ENCODE measurements around the gene UBTD1. TPM values are rescaled to one million over a fixed set of nuclear protein-coding genes. Genes with fewer than 3 reads are reported as not detected.

Gene UBTD1
- total RNA-seq, 1 experiment from 2014 or later, result 19.0 TPM

- no peaks in the 10 kb centered on the region; a peak in 1 of 7 replicates for H3K36me3 Mint-ChIP-seq (ENCODE audit: insufficient read depth in 1 of 3, low read depth in 3 of 3)
Measured at GRCh38 chr10:97519342-97519741, 20.6 kb downstream of the UBTD1 start.

More at GRCh38 chr10:97519342-97519741, 20.6 kb downstream of the UBTD1 start:
- H2BK120ac ChIP-seq (ENCODE audit: low read depth, low read length, poor library complexity, severe bottlenecking), result no peak overlapping the region
- no peaks in the 10 kb centered on the region for H3K23me2 ChIP-seq (ENCODE audit: insufficient read length, low read depth, low read length, poor library complexity, severe bottlenecking)
- DNase-seq, result no peak
- no peak overlapping the region for H3K9ac ChIP-seq (ENCODE audit: extremely low read depth, insufficient read length, low read length)
- Mint-ChIP-seq H3K27ac (no peak overlapping the region), H3K27me3 (ENCODE audit: low read depth) (no peaks in the 10 kb centered on the region), H3K9me3 (no peaks in the 10 kb centered on the region), H3K4me1 (peaks cover 44% of the 10 kb centered on the region in 2 experiments), H3K4me3 (no peak overlapping the region)
- H3K79me1 ChIP-seq (ENCODE audit: insufficient read depth, low read depth, low read length, poor library complexity, severe bottlenecking), result no peaks in the 10 kb centered on the region
- H2BK12ac ChIP-seq (ENCODE audit: insufficient read length, low read depth, low read length), result no peak overlapping the region
- H3K27ac ChIP-seq (ENCODE audit: insufficient read length, low read depth, low read length), result no peak overlapping the region
- no CpG with 5 or more reads among the region's 2 CpGs for WGBS (ENCODE audit: extremely low coverage, insufficient read length, low lambda C conversion rate)
- no peak overlapping the region for H2BK20ac ChIP-seq (ENCODE audit: low read depth, low read length, poor library complexity, severe bottlenecking)
- H4K8ac ChIP-seq (replicated peaks; ENCODE audit: insufficient read length, low read depth, low read length), result no peak overlapping the region
- H2BK15ac ChIP-seq (ENCODE audit: low read depth, low read length), result no peak overlapping the region
- H3K18ac ChIP-seq (ENCODE audit: insufficient read length, low read depth, low read length), result no peak overlapping the region
- H3K9me3 ChIP-seq (ENCODE audit: control insufficient read depth, low read depth, low read length), result no peaks in the 10 kb centered on the region
- H4K5ac ChIP-seq (ENCODE audit: insufficient read length, low read depth, low read length), result no peak overlapping the region
- no peak overlapping the region for H3K23ac ChIP-seq (ENCODE audit: insufficient read length, low read depth, low read length)
- H2BK5ac ChIP-seq (ENCODE audit: insufficient read length, low read length), result no peak overlapping the region
- H3K56ac ChIP-seq (ENCODE audit: insufficient read length, low read depth, low read length), result no peak overlapping the region
- no peak overlapping the region for H3K14ac ChIP-seq (ENCODE audit: insufficient read depth, low read length)
- H3K4me2 ChIP-seq (ENCODE audit: insufficient read depth, insufficient read length, low read length), result no peak overlapping the region
- no peak overlapping the region for H4K91ac ChIP-seq (ENCODE audit: insufficient read length, low read depth, low read length)
- H2AK5ac ChIP-seq (ENCODE audit: insufficient read length, low read length), result no peak overlapping the region
- H3K27me3 ChIP-seq (ENCODE audit: insufficient read depth, low read length), result no peaks in the 10 kb centered on the region
- no peak overlapping the region for H3K4ac ChIP-seq (ENCODE audit: low read depth, low read length)
- no peak overlapping the region for H3T11ph ChIP-seq (ENCODE audit: low read length)
- H4K20me1 ChIP-seq (ENCODE audit: control insufficient read depth, insufficient read depth, insufficient read length), result no peaks in the 10 kb centered on the region
- no peak for TF ChIP-seq CTCF (conservative IDR thresholded peaks at IDR 0.05)
- no peak overlapping the region for H2AFZ ChIP-seq (ENCODE audit: low read length)
- no peaks in the 10 kb centered on the region for H3K79me2 ChIP-seq (ENCODE audit: insufficient read depth, low read length)
- peaks cover 8% of the 10 kb centered on the region; the same call in 1 of the 2 replicates for H3K4me1 ChIP-seq (ENCODE audit: insufficient read depth, low read length)
